OCI-LY3 (cell line): ENCODE measurements around the gene DGAT2.

Experiments used
- EZH2phosphoT487 ChIP-seq: fragments of 200-600 bp; shearing (Covaris generic); IDR thresholded peaks from 2 replicates; pipeline ENCODE4 v1.6.1; 2018; ENCODE audit warnings: antibody characterized with exemption, mixed run types, low read depth
- TF ChIP-seq, protein P1 (sequence below): fragments of 200-600, 300-600 bp; sonication (generic); IDR thresholded peaks from 2 replicates; pipeline ENCODE4 v1.5.1; 2014; ENCODE audit warnings: antibody characterized with exemption, low read length, low read depth

- TF ChIP-seq, protein P1, sequence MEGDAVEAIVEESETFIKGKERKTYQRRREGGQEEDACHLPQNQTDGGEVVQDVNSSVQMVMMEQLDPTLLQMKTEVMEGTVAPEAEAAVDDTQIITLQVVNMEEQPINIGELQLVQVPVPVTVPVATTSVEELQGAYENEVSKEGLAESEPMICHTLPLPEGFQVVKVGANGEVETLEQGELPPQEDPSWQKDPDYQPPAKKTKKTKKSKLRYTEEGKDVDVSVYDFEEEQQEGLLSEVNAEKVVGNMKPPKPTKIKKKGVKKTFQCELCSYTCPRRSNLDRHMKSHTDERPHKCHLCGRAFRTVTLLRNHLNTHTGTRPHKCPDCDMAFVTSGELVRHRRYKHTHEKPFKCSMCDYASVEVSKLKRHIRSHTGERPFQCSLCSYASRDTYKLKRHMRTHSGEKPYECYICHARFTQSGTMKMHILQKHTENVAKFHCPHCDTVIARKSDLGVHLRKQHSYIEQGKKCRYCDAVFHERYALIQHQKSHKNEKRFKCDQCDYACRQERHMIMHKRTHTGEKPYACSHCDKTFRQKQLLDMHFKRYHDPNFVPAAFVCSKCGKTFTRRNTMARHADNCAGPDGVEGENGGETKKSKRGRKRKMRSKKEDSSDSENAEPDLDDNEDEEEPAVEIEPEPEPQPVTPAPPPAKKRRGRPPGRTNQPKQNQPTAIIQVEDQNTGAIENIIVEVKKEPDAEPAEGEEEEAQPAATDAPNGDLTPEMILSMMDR, result no peak
- no peak for TF ChIP-seq EZH2phosphoT487
These were observed 4.7 kb upstream of the DGAT2 start for GRCh38 chr11:75763846-75764245.
